Smooth muscle cell (in vitro differentiated cells): ENCODE measurements around the gene SDF2L1. TPM values are rescaled to one million over a fixed set of nuclear protein-coding genes. Genes with fewer than 3 reads are reported as not detected.
"Not testable (repeated sequence)": the region's sequence is repeated elsewhere in the genome, so short reads cannot be mapped to it uniquely, and the experiment has no call there.

ENCODE experiments used
- DNase-seq: peaks from one replicate; lab custom pipeline; 2025; ENCODE audit not compliant: unreplicated experiment; lab: John Stamatoyannopoulos, UW
- H2AFZ ChIP-seq: fragments of 200-600 bp; sonication (generic); 2 replicates; pipeline ENCODE4 v1.6.0; 2016; ENCODE audit warnings: antibody characterized with exemption, low read depth, mild to moderate bottlenecking
- H3F3A ChIP-seq: fragments of 200-600 bp; sonication (generic); 2 replicates; pipeline ENCODE4 v1.6.0; 2017; ENCODE audit warnings: antibody characterized with exemption, low read depth
- H3K27ac ChIP-seq: fragments of 200-600 bp; sonication (generic); 2 replicates; pipeline ENCODE4 v1.5.1; 2016; ENCODE audit warnings: low read depth, mild to moderate bottlenecking
- H3K27me3 ChIP-seq: fragments of 200-600 bp; sonication (generic); 2 replicates; pipeline ENCODE4 v1.6.1; 2016; ENCODE audit warnings: low read depth, mild to moderate bottlenecking
- H3K36me3 ChIP-seq: fragments of 200-600 bp; sonication (generic); 2 replicates; pipeline ENCODE4 v1.5.1; 2016; ENCODE audit warnings: low read depth
- H3K4me1 ChIP-seq: fragments of 200-600 bp; sonication (generic); 2 replicates; pipeline ENCODE4 v1.5.1; 2016; ENCODE audit warnings: low read depth
- H3K4me2 ChIP-seq: fragments of 200-600 bp; sonication (generic); 2 replicates; pipeline ENCODE4 v1.6.0; 2016; ENCODE audit warnings: mild to moderate bottlenecking
- H3K4me3 ChIP-seq: fragments of 200-600 bp; sonication (generic); 2 replicates; pipeline ENCODE4 v1.5.1; 2016; ENCODE audit warnings: mild to moderate bottlenecking
- H3K79me2 ChIP-seq: fragments of 200-600 bp; sonication (generic); 2 replicates; pipeline ENCODE4 v1.6.0; 2016; ENCODE audit warnings: low read depth, mild to moderate bottlenecking
- H3K9ac ChIP-seq: fragments of 200-600 bp; sonication (generic); 2 replicates; pipeline ENCODE4 v1.6.0; 2016; ENCODE audit warnings: low read depth
- H3K9me3 ChIP-seq: fragments of 200-600 bp; sonication (generic); replicated peaks from 2 replicates; pipeline ENCODE4 v1.5.1; 2016; ENCODE audit warnings: low read depth
- H4K20me1 ChIP-seq: fragments of 200-600 bp; sonication (generic); 2 replicates; pipeline ENCODE4 v1.6.0; 2016; ENCODE audit warnings: low read depth
- WGBS: methylation state at CpG from one replicate; pipeline ENCODE4 v1.1.7; 2016; ENCODE audit warnings: low lambda C conversion rate; 5-methylcytosine and 5-hydroxymethylcytosine counted together
- polyA plus RNA-seq: library from polyadenylated mRNA; unstranded; fragments of >200 nt; fragmentation: Nextera tagmentation; extraction: Ambion mirVana; gene quantifications from 2 replicates; pipeline ENCODE4 v1.2.1, GENCODE V29; 2016
- total RNA-seq: library from RNA; depleted of rRNA; stranded (reverse); fragments of >200 nt; gene quantifications from 2 replicates; pipeline ENCODE4 v1.2.3, GENCODE V29; 2014
- TF ChIP-seq, protein P1 (sequence below): fragments of 200-600 bp; sonication (generic); IDR thresholded peaks from 2 replicates; pipeline ENCODE4 v1.5.1; 2017; ENCODE audit warnings: borderline replicate concordance, mild to moderate bottlenecking, antibody characterized with exemption; ENCODE audit not compliant: insufficient read depth, poor library complexity, severe bottlenecking

The SDF2L1 gene
- total and polyA plus RNA-seq, 2 experiments from 2014 or later, result 24.9 to 102 TPM

DNA sequence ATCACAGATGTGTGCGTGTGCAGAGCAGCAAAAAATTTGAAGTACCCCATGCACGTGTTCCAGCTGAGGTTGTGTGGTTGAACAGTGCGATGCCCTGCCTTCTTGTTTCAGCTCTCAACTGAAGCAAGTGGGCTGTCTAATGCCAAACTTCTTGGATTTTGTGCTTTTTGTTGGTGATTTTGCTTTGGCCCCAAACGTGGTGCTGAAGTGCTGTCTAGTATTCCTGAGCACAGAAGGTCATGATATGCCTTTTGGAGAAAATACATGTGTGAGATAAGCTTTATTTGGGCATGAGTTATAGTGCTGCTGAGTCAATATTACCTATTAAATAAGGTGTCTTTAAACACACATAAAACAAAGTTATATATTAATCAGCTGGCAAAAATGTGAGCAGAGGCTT lies 26.4 kb upstream of the SDF2L1 start:
- WGBS, result 97% methylated on average over 4 of the region's 4 CpGs
- H2AFZ ChIP-seq, result no peak overlapping the region
- peaks cover 94% of the 10 kb centered on the region for H3K79me2 ChIP-seq
- H3K27ac ChIP-seq, result no peak overlapping the region
- H3K27me3 ChIP-seq, result no peaks in the 10 kb centered on the region
- TF ChIP-seq, protein P1, sequence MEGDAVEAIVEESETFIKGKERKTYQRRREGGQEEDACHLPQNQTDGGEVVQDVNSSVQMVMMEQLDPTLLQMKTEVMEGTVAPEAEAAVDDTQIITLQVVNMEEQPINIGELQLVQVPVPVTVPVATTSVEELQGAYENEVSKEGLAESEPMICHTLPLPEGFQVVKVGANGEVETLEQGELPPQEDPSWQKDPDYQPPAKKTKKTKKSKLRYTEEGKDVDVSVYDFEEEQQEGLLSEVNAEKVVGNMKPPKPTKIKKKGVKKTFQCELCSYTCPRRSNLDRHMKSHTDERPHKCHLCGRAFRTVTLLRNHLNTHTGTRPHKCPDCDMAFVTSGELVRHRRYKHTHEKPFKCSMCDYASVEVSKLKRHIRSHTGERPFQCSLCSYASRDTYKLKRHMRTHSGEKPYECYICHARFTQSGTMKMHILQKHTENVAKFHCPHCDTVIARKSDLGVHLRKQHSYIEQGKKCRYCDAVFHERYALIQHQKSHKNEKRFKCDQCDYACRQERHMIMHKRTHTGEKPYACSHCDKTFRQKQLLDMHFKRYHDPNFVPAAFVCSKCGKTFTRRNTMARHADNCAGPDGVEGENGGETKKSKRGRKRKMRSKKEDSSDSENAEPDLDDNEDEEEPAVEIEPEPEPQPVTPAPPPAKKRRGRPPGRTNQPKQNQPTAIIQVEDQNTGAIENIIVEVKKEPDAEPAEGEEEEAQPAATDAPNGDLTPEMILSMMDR, result no peak
- peaks cover 5% of the 10 kb centered on the region for H3K36me3 ChIP-seq
- peaks cover 98% of the 10 kb centered on the region for H4K20me1 ChIP-seq
- DNase-seq, result no peak
- no peak overlapping the region for H3K4me2 ChIP-seq
- no peaks in the 10 kb centered on the region for H3K4me1 ChIP-seq
- no peak overlapping the region for H3K4me3 ChIP-seq
- H3K9ac ChIP-seq, result no peak overlapping the region
- H3F3A ChIP-seq, result peaks cover 10% of the 10 kb centered on the region
- H3K9me3 ChIP-seq, result no peaks in the 10 kb centered on the region

DNA sequence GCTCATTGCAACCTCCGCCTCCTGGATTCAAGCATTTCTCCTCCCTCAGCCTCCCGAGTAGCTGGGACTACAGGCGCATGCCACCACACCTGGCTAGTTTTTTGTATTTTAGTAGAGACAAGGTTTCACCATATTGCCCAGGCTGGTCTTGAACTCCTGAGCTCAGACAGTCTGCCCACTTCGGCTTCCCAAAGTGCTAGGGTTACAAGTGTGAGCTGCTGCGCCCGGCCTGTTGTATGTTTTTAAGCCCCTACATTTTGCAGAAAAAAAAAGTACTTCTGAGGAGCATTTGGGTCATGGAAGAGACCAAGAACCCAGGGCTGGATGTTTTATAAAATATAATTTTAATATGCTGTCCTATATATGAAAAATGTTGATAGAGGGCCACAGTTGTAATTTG lies 24.8 kb upstream of the SDF2L1 start:
- peaks cover 96% of the 10 kb centered on the region for H4K20me1 ChIP-seq
- not testable (repeated sequence) for H3K4me2 ChIP-seq, H3K9me3 ChIP-seq, H3K27ac ChIP-seq, DNase-seq, H3K4me1 ChIP-seq, H3K9ac ChIP-seq, H3F3A ChIP-seq, H3K36me3 ChIP-seq, H2AFZ ChIP-seq, H3K4me3 ChIP-seq, H3K27me3 ChIP-seq
- H3K79me2 ChIP-seq, result peaks cover 85% of the 10 kb centered on the region
- 100% methylated on average over 6 of the region's 6 CpGs for WGBS

DNA sequence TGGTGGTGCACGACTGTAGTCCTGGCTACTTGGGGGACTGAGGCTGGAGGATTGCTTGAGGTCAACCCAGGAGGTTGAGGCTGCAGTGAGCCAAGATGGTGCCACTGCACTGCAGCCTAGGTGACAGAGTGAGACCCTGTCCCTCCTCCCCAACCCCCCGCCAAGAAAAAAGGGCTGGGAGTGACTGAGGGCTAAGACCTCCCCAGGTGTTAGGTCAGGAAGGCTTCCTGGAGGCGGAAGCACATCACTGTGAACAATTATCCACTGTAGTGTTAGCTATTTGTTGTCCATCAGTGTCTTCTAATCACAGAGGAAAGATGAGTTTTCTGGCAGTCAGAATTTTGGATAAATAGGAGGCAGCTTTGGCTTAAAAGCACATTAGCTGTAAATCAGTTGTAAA lies 21.1 kb upstream of the SDF2L1 start:
- H3F3A ChIP-seq, result no peaks in the 10 kb centered on the region
- no peak overlapping the region for H3K4me3 ChIP-seq
- H3K79me2 ChIP-seq, result peaks cover 56% of the 10 kb centered on the region
- H4K20me1 ChIP-seq, result peaks cover 97% of the 10 kb centered on the region
- H3K4me2 ChIP-seq, result no peak overlapping the region
- H2AFZ ChIP-seq, result no peak overlapping the region
- no peak for DNase-seq
- 94% methylated on average over 3 of the region's 3 CpGs for WGBS
- H3K9me3 ChIP-seq, result no peaks in the 10 kb centered on the region
- no peaks in the 10 kb centered on the region for H3K36me3 ChIP-seq
- H3K4me1 ChIP-seq, result no peaks in the 10 kb centered on the region
- no peak overlapping the region for H3K9ac ChIP-seq
- TF ChIP-seq, protein P1, result no peak
- H3K27me3 ChIP-seq, result no peaks in the 10 kb centered on the region
- no peak overlapping the region for H3K27ac ChIP-seq

DNA sequence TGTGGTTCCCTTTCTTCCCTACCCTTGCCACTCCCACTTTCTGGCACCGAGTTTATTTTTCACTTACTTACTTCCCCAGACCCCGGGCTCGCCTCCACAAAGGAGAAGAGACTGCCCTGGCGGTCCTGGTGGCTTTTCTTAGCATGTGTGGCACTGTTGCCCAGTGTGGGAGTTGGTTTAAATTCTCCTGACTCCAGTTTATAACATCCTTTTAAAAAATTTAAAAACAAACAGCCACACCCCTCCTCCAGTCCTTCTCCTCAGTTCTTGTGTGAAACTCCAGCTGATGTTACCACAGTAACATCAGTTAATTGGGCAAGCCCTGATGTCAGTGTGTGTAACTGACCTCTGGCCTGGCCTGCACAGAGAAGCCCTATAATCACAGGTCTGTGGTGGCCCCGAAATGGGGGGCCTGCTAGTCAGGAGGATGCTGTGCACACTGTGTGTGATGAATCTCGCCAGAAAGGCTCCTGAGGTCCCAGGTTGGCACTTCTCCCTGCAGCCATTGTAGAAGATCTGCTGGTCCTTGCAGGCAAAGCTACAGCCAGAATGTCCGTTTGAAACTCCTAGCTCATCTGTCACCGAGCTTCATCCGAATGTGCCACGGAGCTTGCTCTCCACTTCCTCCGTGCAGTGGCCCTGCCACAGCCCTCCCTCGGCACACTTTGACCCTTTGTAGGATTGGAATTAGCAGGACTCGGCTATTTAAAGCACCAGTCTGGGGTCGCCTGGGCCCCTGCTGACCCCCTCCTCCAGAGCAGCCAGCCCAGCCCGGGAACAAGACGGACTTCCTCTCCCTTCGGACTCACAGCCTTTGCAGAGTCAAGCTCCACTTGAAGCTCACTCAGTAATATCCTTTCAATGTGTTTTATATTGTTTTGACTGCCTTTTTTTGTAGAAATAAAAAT lies 19.8 kb upstream of the SDF2L1 start:
- no peaks in the 10 kb centered on the region for H3K27me3 ChIP-seq
- no peaks in the 10 kb centered on the region for H3K9me3 ChIP-seq
- H3K4me2 ChIP-seq, result no peak overlapping the region
- H4K20me1 ChIP-seq, result peaks cover 96% of the 10 kb centered on the region
- TF ChIP-seq, protein P1, result no peak
- no peak for DNase-seq
- H3F3A ChIP-seq, result no peaks in the 10 kb centered on the region
- H3K9ac ChIP-seq, result no peak overlapping the region
- WGBS, result 94% methylated on average over 17 of the region's 17 CpGs
- no peak overlapping the region for H2AFZ ChIP-seq
- no peaks in the 10 kb centered on the region for H3K4me1 ChIP-seq
- no peak overlapping the region for H3K27ac ChIP-seq
- peaks cover 44% of the 10 kb centered on the region for H3K79me2 ChIP-seq
- H3K36me3 ChIP-seq, result no peaks in the 10 kb centered on the region
- H3K4me3 ChIP-seq, result no peak overlapping the region
